Activated CD4-positive, alpha-beta T cell treated with anti-CD3 and anti-CD28 coated beads for 24 hours (primary cell): ENCODE data around the gene MBNL1.
"Not testable (repeated sequence)": the region's sequence is repeated elsewhere in the genome, so short reads cannot be mapped to it uniquely, and the experiment has no call there.

Source experiments
- DNase-seq, 2 donors: peaks; one replicate each; pipeline ENCODE4 v3.0.0-alpha.2; 2020; ENCODE audit warnings: low read depth in 2 of 2

Gene MBNL1

GRCh38 chr3:152348436-152349177 lies 79.9 kb downstream of the MBNL1 start:
- DNase-seq: no peak

- DNase-seq: no peak
These were observed 80.7 kb downstream of the MBNL1 start for GRCh38 chr3:152349392-152349791.

GRCh38 chr3:152350139-152350538 lies 81.4 kb downstream of the MBNL1 start:
- DNase-seq: no peak

- no peak for DNase-seq
These were observed 82.0 kb downstream of the MBNL1 start for GRCh38 chr3:152350776-152351175.

GRCh38 chr3:152352554-152352953 lies 83.8 kb downstream of the MBNL1 start:
- no peak for DNase-seq

- no peak for DNase-seq
These were observed 84.8 kb downstream of the MBNL1 start for GRCh38 chr3:152353578-152353977.

- DNase-seq: no peak
These were observed 87.3 kb downstream of the MBNL1 start for GRCh38 chr3:152355744-152356665.

- DNase-seq: no peak
These were observed 88.1 kb downstream of the MBNL1 start for GRCh38 chr3:152356870-152357276.

GRCh38 chr3:152357587-152357986 lies 88.9 kb downstream of the MBNL1 start:
- DNase-seq: no peak

GRCh38 chr3:152359385-152360248 lies 90.9 kb downstream of the MBNL1 start:
- DNase-seq: no peak

- DNase-seq: no peak
These were observed 91.6 kb downstream of the MBNL1 start for GRCh38 chr3:152360302-152360701.

- no peak for DNase-seq
These were observed 92.2 kb downstream of the MBNL1 start for GRCh38 chr3:152360966-152361365.

GRCh38 chr3:152362086-152362485 lies 93.4 kb downstream of the MBNL1 start:
- DNase-seq: no peak

- DNase-seq: no peak
These were observed 95.5 kb downstream of the MBNL1 start for GRCh38 chr3:152364237-152364636.

GRCh38 chr3:152365126-152365525 lies 96.4 kb downstream of the MBNL1 start:
- no peak for DNase-seq

- no peak for DNase-seq
These were observed 97.3 kb downstream of the MBNL1 start for GRCh38 chr3:152365766-152366593.

- DNase-seq: not testable (repeated sequence)
These were observed 98.5 kb downstream of the MBNL1 start for GRCh38 chr3:152367192-152367591.

GRCh38 chr3:152372633-152373032 lies 103.9 kb downstream of the MBNL1 start:
- DNase-seq: not testable (repeated sequence)

- DNase-seq: no peak
These were observed 104.7 kb downstream of the MBNL1 start for GRCh38 chr3:152373379-152373778.

- DNase-seq: no peak
These were observed 105.7 kb downstream of the MBNL1 start for GRCh38 chr3:152374262-152374990.
